HG02885 (cell line): ENCODE results near the gene CHST13.
"Not testable (repeated sequence)": the region's sequence is repeated elsewhere in the genome, so short reads cannot be mapped to it uniquely, and the experiment has no call there.

Experiments
- ATAC-seq: cut with Tn5 transposase; IDR thresholded peaks from one replicate; pipeline ENCODE4 v1.9.1; 2021; ENCODE audit warnings: mild to moderate bottlenecking; ENCODE audit not compliant: unreplicated experiment, poor library complexity

CHST13 gene

DNA sequence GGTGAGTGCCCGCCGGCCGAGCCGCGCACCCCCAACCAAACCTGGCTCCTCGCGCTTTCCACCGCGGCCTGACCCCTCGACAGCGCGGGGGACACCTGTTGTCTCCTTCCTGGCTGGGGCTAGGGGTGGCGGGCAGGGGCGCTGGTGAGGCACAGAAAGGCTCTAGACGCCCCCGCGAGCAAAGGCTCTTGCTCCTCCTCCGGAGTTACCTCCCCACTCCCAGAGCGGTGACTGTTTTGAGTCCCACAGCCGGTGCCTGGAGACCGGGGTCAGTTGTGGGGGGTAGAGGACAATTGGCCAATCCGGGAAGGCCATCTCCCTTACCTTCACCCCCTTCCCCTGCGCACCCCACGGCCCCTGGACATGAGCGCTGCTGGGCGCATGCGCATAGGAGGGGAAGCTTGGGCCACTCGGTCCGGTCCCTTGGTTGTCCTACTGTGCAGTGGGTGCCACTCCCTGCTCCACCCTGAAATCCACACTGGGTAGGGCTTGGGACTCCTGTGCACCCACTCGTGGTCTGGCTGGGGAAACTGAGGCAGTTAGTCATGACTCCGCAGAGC is 554 bp downstream of the CHST13 start:
- ATAC-seq = no peak

DNA sequence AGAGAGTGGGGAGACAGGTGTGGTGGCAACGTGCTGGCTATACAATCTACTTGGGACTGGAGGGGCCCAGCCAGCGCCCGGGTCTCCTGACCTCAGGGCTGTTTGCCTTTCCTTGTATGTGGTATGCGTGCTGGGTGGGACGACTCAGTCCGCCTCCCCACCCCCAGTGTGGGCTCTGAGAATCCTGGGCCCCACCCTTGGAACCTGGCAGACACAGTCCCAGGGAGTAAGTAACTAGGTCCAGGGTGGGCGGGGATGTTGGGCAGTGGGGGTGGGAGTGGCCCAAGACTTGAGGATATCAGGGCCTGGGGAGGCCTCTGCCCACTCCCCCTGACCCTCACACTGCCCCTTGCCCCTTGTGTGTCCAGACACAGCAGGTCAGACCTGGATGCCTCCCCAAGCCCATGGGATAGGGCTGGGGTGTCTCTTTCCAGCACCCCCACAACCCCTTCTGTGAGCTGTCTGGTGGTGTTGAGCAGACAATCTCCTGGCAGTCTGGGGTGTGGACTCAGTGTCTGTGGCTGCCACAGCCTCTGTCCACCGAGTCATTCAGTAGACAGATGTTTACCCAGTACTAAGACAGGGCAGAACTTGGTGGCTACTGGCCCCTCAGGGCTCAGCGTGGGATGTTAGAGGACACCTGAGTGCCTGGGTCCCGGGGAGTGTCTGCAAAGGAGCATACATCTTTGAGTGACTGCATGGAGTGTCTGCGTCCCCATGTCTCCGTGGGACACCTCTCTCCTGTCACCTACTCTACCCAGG is 1.3 kb downstream of the CHST13 start:
- ATAC-seq = no peak

DNA sequence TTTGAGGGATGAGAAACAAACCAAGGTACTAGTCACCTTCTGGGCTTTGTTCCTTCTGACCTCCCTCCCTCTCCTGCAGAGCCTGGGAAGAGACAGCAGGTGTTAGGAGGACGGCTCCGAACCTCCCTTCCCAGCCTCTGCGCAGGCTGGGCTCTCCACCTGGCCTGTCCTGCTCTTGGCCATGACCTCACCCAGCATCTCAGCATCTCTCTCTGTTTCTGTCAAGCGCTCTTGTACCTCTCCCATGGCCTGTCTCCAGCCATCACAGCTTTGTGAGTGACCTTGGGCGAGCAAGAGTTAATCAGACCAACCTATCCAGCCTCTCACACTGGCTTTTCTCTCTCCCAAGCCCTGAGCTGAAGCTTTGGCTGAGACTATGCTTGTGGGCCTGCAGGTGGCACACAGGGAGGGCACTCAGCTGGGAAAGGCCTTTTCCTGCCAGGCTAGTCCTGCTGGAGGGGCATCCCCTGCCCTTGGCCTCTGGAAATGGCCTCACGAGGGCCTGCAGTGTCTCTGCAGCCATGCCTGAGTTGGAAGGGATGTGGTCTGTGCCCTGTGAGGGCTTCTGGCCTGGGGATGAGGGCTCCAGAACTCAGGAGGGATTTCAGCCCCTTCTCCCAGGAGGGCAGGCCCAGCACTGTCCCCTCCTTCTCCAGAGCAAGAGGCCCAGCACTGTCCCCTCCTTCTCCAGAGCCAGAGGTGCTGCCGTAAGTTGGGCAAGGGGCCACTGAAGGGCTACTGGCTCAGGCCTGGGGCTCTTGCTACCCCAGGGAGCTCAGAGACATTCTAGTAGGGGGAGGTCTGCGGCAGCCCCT is 2.1 kb downstream of the CHST13 start:
- ATAC-seq = no peak

DNA sequence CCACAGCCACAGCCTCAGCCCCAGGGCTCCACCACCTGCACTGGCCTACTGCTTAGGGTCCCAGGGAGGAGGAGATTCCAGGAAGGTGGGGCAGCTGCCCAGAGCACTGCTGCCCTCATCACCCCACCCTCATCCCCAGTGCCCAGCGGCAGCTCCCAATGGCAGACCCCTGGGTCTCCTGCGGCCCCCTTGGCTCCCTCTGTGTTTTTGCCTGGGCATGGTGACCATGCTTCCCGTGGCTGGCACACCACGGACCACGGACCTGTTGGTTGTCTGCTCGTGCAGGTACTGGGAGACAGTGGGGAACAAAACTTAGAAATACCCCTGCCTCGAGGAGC is 2.7 kb downstream of the CHST13 start:
- no peak for ATAC-seq

DNA sequence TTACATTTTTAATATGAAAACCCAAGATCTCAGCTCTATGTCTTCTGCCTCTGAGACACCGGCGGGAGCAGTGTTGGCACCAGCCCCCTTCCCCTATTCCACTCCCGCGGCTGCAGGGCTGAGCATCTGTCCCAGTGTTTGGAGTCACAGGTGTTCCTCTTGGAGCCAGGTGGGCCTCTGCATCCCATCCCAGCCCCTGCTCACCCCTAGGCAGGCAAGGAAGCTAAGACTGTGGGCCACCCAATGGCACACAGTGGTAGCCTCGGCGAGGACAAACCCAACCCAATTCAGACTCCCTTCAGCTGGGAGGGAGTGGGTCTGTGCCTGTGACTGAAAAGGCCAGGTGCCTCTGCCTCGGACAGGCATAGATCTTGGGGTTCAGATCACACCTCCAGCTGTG is 3.1 kb downstream of the CHST13 start:
- no peak for ATAC-seq

DNA sequence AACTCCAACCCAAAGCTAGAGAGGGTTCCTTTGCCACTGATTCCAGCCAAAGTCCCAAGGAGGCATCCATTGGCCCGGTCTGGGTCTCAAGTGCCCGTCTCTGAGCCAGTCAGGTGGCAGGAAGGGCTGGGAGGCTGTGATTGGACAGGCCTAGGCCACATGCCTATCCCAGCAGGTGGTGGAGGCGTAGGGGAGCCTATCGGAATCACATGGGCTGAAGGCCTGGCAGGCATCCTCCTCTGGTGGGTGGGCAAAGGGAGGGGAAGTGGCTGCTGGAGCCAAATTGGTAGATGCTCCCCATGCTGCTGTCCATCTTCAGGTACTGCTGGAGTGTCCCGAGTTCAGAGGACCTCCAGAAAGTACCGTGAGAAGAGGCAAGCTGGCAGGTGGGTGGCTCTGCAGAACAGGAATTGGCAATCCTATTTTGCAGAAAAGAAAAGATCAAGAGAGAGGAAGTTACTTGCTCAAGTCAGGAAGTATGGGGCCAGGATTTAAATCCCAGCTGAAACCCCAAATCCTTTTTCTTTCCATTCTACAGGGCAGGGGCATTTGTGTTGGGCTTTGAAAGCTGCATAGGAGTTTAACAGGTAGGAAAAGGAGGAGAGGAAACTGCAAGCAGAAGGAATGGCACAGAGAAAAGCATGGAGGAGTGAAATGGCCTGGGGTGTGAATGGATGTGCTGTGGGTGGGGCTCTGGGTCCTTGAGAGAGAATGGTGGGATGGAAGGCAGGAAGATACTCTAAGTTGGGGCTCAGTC is 3.7 kb downstream of the CHST13 start:
- no peak for ATAC-seq

DNA sequence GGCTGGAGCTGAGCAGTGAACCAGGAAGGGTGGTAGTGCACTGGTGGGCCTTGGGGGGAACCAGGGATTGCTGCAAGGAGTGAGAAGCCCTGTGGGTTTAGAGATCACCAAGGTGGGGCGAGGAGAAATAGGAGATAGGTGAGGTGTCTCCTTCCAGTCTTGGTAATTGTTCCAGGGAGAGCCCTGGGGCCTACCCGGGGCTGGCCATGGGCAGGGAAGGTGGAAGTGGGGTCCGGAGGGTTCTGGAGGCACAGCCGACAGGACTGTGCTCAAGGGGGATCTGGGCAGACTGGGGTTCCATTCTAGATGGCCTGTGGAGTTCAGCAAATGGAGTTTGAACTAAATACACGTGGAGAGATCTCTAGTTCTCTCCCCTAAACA is 4.5 kb downstream of the CHST13 start:
- no peak for ATAC-seq

DNA sequence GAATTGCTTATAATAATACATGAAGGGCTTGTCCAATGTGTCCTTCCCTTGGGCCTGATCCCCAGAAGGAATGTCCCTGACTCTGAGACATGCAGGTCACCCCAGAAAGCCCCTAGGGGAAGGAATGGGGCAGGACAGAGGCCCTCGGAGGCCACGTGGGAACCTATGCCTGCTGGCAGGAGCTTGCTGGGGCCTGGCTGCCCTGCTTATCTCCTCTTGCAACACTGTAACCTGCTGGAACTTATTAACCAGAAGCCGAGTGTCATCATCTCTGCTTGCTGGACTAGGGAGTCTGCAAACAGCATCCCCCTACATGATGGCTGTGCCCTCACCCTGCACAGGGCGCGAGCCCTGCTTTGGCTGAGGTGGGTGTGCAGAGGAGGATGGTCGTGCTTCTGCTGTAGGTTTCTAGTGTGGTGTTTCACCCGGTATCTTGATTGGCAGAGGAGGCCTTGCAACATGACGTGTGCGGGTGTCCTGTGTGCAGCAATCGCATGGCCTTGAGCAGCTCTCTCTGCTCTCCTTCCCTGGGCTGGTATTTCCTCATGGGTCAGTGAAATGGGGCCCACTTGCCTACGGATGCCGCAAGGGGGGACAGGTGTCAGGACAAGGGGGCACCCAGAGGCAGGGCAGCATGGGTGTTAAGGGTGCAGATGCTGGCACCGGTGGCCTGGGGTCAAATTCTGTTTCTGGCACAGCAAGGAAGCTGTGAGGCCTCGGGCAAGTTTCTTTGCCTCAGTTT is 5.0 kb downstream of the CHST13 start:
- ATAC-seq = no peak

DNA sequence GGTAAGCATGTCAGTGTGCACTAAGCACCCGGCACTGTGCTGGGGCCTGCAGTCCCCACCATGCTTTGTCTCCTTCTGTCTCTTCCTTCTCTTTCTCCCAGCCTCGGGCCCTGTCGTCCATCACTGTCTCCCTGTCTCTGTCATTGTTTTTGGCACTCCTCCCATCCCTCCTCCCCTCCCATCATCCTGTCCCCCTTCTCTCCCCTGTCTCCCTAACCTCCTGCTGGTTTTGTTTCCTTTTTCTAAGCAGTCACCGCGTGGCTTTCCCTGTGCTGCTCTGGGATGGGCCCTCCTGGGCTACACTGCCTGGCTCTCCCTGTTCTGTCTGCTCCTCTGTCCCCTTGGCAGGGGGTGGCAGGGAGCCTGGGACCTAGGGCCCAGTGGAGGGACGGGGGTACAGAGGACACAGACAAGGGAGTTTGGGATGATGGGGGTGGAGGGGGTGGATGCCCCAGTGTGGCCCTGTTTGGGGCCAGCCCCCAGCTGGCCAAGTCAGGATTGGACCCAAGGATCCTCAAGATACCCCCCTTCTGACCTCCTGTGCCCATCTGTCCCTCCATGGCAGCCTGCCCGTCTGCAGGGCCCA is 5.7 kb downstream of the CHST13 start:
- ATAC-seq = no peak

DNA sequence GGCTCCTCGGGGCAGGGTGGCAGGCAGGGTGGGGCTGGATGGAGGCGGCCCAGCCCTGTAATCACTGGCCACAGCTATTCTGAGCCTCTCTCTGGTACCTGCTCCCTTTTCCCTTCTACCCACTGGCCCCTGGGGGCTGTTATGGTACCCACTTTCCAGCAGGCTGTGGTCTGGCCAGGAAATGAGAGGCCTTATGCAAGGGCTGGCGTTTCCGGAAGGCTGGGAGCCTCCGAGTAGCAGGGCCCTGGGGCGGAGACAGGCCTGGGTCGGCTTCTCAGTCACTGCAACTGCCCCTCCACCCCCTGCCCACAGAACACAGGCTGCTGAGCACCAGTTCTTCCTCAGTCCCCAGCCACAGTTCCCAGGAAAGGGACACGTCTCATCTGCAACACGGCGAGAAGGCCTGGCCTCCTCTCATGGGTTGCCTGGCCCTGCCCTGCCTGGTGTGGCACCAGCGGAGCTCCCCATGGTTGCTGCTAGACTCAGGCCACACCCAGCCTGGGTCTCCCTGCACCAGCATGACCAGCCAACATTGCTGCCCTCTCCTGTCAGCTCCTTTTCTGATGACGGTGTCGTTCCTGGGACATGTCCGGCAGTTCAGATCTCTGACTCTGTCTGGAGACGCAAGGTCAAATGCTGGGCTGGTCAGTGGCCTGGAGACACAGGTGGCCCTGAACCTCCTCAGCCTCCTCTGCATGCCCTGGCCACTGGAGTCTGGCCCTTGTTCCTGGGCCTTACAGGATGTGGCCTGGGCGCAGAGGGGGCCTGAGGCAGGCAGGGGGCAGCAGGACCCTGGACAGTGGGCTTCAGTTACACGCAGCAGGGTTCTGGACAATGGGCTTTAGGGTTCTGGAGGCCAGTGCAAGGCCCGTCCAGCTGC is 6.5 kb downstream of the CHST13 start:
- no peak for ATAC-seq

DNA sequence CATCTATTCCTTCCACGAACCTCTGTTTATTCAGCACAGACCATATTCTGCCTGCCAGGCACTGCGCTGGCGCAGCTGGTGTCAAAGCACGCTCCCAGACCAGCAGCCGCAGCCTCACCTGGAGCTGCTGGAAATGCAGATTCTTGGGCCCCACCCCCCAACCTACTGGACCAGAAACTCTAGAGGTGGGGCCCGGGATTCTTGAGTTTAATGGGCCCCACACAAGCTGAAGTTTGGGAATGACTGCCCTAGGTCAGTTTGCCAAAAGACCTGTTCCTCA is 7.0 kb downstream of the CHST13 start:
- ATAC-seq = no peak

DNA sequence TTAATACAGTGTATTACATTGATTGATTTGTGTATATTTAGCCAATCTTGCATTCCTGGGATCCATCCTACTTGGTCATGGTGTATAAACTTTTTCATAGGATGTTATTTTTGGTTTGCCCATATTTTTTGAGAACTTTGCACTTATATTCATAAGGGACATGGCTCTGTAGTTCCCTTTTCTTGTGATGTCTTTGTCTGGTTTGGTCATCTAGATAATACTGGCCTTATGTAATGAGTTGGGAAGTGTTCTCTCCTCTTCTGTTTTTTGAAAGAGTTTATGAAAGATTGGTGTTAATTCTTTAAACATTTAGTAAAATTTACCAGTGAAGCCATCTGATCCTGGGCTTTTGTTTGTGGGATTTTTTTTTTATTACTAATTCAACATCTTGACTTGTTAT is 9.6 kb downstream of the CHST13 start:
- ATAC-seq = no peak

DNA sequence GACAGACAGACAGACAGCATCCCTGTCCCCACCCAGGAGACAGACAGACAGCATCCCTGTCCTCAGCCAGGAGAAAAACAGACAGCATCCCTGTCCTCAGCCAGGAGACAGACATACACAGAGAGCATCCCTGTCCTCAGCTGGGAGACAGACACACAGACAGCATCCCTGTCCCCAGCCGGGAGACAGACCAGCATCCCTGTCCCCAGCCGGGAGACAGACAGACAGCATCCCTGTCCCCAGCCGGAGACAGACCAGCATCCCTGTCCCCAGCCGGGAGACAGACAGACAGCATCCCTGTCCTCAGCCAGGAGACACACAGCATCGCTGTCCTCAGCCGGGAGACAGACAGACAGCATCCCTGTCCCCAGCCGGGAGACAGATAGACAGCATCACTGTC is 10.8 kb downstream of the CHST13 start:
- ATAC-seq = not testable (repeated sequence)

DNA sequence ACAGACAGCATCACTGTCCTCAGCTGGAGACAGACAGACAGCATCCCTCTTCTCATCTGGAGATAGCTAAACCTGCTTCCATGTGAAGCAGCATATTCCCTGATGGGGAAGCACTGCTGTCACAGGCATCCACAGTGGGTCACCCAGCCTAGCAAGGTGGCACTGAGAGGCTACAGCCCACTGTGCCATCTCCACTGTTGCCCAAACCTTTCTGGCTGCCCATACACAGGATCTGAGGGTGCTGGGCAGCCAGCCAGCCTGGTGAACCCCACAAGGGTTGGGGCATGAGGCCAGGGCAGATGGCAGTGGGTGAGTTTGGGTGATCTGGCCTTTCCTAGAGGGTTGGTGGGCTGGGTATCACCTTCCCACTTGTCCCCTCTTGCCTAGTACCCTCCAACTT is 11.7 kb downstream of the CHST13 start:
- ATAC-seq = no peak

DNA sequence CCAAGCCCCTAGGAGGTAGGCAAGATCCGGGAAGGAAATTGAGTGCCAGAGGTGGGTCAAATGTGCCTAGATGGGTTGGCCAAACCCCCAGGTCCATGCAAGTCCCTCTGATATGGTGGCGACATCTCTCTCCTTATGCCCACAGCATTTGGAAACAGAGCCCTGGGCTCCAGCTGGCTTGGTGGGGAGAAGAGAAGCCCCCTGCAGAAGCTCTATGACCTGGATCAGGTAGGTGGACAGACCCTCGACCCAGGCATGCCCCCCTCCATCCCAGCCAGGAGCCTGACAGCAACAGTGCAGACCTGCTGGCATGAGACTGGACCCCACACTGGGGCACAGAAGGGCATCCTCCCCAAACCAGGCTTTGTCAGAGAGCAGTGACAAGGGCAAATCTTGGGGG is 12.2 kb downstream of the CHST13 start:
- ATAC-seq = no peak

DNA sequence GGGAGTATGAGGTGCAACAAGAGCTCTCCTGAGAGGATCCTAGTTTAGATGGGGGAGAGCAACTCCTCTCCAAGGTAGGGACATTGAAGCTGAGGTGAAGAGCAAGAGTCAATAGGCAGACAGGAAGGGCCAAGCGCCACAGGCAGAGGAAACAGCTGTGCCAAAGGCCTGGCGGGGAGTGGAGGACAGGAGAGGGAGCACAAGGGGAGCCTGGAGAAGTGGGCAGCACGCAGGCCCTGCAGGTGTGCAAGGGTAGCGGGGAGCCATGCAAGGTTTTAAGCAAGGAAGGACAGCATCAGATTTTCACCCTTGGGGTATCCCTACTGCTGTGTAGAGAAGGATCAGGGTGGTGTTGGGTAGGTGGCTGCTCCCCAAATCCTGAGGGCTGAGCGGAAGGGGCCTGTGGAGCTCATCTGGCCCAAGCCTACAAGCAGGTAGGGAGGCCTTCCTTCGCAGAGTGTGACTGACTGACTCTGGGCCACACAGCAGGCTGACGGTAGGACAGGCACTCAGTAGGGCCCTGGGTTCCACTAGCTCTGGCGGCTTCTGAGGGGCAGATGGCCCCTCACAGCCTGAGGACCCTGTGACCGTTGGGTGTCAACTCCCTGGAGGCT is 13.3 kb downstream of the CHST13 start:
- ATAC-seq = no peak

DNA sequence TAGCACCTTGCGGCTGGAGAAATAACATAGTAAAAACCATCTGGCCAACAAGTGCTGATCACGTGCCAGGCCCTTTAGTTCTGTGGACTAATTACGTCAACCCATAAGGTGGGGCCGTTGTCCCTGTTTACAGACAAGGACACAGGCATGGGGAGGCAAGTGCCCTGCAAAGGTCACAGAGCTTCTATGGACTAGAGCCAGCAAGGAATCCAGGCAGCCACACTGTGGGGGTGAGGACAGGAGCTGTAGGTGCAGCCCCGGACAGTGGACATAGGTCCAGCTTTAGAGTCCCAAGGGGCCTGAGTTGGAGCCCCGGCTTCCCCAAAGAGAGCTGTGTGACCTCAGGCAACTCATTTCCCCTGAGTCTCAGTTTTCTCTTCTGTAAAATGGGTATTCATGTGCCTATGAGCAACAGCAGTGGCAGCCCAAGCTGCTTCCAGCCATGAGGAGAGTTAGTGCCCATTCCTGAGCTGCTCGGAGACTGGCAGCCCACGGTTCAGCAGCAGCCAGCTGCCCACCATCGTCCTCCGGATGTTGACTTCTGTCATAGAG is 13.9 kb downstream of the CHST13 start:
- ATAC-seq = no peak

DNA sequence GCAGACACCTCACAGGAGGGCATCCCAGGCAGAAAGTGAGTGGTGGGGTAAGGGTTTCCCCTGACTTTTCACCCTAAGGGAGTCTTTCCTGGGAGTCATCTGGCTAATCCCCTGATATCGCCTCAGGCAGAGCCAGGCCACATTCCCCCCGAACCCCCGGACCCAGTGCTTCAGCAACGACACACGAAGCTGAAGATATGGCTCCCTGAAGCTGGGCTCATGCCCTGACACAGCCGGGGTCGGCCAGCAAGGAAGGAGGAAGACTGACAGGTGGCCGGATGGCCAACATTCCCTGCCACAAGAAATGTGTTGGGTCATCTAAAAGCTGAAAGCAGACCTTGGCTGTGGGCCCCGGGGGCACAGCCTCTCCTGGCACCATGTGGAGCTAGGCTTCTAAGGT is 14.4 kb downstream of the CHST13 start:
- ATAC-seq = no peak

DNA sequence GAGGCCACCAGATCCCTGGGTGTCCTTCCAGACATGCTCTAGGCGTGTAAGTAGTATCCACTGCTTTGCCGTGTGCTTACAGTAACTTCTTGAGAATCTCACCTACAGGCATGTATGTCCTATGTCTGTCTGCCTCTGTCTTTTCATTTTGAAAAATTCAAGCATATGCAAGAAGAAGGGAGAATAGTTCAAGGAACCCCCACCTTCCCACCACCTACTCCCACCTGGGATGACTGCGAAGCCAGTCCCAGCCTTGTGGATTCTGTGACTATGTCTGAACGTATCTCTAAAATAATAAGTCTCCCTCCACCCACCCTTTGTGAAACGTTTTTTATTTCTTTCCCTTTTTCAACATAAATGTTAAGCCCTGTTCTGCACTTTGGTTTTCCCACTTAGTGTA is 15.0 kb downstream of the CHST13 start:
- no peak for ATAC-seq
